Peyer's patch (tissue), 4 donors: Measurements from ENCODE around the gene DPF1.

Experiments used
- POLR2A ChIP-seq, 2 donors: fragments of 450-650 bp; IDR thresholded peaks; one replicate each; pipeline ENCODE4 v1.5.1; 2017; ENCODE audit warnings: antibody characterized with exemption in 2 of 2, mild to moderate bottlenecking in 2 of 2, moderate library complexity in 2 of 2
- TF ChIP-seq, protein P1 (sequence below), 6 experiments: fragments of 450-650 bp in 4 of 6; fragments of 200-600 bp in 2 of 6; sonication (generic) in 1 of 6; IDR thresholded peaks; one replicate each; pipeline ENCODE4 v1.5.1; 2017 to 2019; ENCODE audit warnings: antibody characterized with exemption in 6 of 6, mild to moderate bottlenecking in 3 of 6, moderate library complexity in 1 of 6

DNA sequence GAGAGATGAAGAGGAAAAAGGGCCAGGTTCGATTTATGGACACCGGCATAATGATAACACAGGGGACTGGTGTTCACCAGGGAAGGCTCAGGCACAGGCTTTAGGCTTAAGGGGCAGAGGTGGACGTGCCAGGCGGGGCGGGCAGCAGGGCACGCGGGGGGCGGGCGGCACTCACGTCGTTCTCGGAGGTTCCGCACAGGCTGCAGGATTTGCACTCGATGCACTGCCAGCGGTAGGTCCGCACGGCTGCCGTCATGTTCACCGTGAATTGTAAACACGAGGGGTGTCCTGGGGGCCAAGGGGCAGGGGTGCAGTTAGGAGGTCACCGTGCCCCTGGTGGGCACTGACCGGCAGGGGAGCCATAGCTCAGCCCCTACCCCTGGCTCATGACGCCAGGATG lies 10.6 kb downstream of the DPF1 start:
- TF ChIP-seq, protein P1, sequence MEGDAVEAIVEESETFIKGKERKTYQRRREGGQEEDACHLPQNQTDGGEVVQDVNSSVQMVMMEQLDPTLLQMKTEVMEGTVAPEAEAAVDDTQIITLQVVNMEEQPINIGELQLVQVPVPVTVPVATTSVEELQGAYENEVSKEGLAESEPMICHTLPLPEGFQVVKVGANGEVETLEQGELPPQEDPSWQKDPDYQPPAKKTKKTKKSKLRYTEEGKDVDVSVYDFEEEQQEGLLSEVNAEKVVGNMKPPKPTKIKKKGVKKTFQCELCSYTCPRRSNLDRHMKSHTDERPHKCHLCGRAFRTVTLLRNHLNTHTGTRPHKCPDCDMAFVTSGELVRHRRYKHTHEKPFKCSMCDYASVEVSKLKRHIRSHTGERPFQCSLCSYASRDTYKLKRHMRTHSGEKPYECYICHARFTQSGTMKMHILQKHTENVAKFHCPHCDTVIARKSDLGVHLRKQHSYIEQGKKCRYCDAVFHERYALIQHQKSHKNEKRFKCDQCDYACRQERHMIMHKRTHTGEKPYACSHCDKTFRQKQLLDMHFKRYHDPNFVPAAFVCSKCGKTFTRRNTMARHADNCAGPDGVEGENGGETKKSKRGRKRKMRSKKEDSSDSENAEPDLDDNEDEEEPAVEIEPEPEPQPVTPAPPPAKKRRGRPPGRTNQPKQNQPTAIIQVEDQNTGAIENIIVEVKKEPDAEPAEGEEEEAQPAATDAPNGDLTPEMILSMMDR (IDR thresholded peaks at IDR 0.05), result no peak
- no peak for TF ChIP-seq POLR2A (IDR thresholded peaks at IDR 0.05)
